ENCODE results near the gene POLR3K.

Gene POLR3K

GRCh38 chr16:60929-61878 is 7.8 kb upstream of the POLR3K start:
- TF ChIP-seq PAX5 (IDR thresholded peaks at IDR 0.05; ENCODE audit: insufficient read depth, low read length, severe bottlenecking) (no peak), POLR2A (IDR thresholded peaks at IDR 0.05; ENCODE audit: low read depth, low read length) (no peak), TAF1 (IDR thresholded peaks at IDR 0.05; ENCODE audit: low read depth, low read length) (no peak), POU2F2 (IDR thresholded peaks at IDR 0.05; ENCODE audit: low read depth, low read length) (no peak), POLR2AphosphoS5 (IDR thresholded peaks at IDR 0.05; ENCODE audit: low read depth, low read length) (no peak), SPI1 (IDR thresholded peaks at IDR 0.05; ENCODE audit: low read depth, low read length) (no peak)
- FAIRE-seq (no peak), DNase-seq (ENCODE audit: insufficient read length, low spot score) (no peak)

GRCh38 chr16:60166-60565 is 6.8 kb upstream of the POLR3K start:
- DNase-seq (ENCODE audit: insufficient read length, low spot score) (no peak), FAIRE-seq (no peak)
- TF ChIP-seq POU2F2 (IDR thresholded peaks at IDR 0.05; ENCODE audit: low read depth, low read length) (no peak), SPI1 (IDR thresholded peaks at IDR 0.05; ENCODE audit: low read depth, low read length) (no peak), POLR2A (IDR thresholded peaks at IDR 0.05; ENCODE audit: low read depth, low read length) (no peak), POLR2AphosphoS5 (IDR thresholded peaks at IDR 0.05; ENCODE audit: low read depth, low read length) (no peak), TAF1 (IDR thresholded peaks at IDR 0.05; ENCODE audit: low read depth, low read length) (no peak), PAX5 (IDR thresholded peaks at IDR 0.05; ENCODE audit: insufficient read depth, low read length, severe bottlenecking) (no peak)

GRCh38 chr16:59440-60059 is 6.1 kb upstream of the POLR3K start:
- FAIRE-seq (no peak), DNase-seq (ENCODE audit: insufficient read length, low spot score) (no peak)
- no peak for TF ChIP-seq POLR2AphosphoS5 (IDR thresholded peaks at IDR 0.05; ENCODE audit: low read depth, low read length)
- no peak for TF ChIP-seq POLR2A (IDR thresholded peaks at IDR 0.05; ENCODE audit: low read depth, low read length)
- TF ChIP-seq PAX5 (IDR thresholded peaks at IDR 0.05; ENCODE audit: insufficient read depth, low read length, severe bottlenecking): no peak
- no peak for TF ChIP-seq POU2F2 (IDR thresholded peaks at IDR 0.05; ENCODE audit: low read depth, low read length)
- TF ChIP-seq SPI1 (IDR thresholded peaks at IDR 0.05; ENCODE audit: low read depth, low read length): no peak
- no peak for TF ChIP-seq TAF1 (IDR thresholded peaks at IDR 0.05; ENCODE audit: low read depth, low read length)

- DNase-seq (ENCODE audit: insufficient read length, low spot score) (no peak), FAIRE-seq (no peak)
- no peak for TF ChIP-seq TAF1 (IDR thresholded peaks at IDR 0.05; ENCODE audit: low read depth, low read length)
- TF ChIP-seq SPI1 (IDR thresholded peaks at IDR 0.05; ENCODE audit: low read depth, low read length): no peak
- TF ChIP-seq PAX5 (IDR thresholded peaks at IDR 0.05; ENCODE audit: insufficient read depth, low read length, severe bottlenecking): no peak
- TF ChIP-seq POU2F2 (IDR thresholded peaks at IDR 0.05; ENCODE audit: low read depth, low read length): no peak
- TF ChIP-seq POLR2A (IDR thresholded peaks at IDR 0.05; ENCODE audit: low read depth, low read length): no peak; the same call in 1 of the 2 replicates
- TF ChIP-seq POLR2AphosphoS5 (IDR thresholded peaks at IDR 0.05; ENCODE audit: low read depth, low read length): no peak
Observed at GRCh38 chr16:58491-59439, 5.4 kb upstream of the POLR3K start.

- no peak for FAIRE-seq
Observed at GRCh38 chr16:57711-58110, 4.3 kb upstream of the POLR3K start.

GRCh38 chr16:56231-56927 is 3.0 kb upstream of the POLR3K start:
- DNase-seq (ENCODE audit: insufficient read length, low spot score) (no peak), FAIRE-seq (no peak)
- TF ChIP-seq PAX5 (IDR thresholded peaks at IDR 0.05; ENCODE audit: insufficient read depth, low read length, severe bottlenecking) (no peak), POU2F2 (IDR thresholded peaks at IDR 0.05; ENCODE audit: low read depth, low read length) (no peak), POLR2A (IDR thresholded peaks at IDR 0.05; ENCODE audit: low read depth, low read length) (no peak), POLR2AphosphoS5 (IDR thresholded peaks at IDR 0.05; ENCODE audit: low read depth, low read length) (no peak)

More at GRCh38 chr16:57711-58110, 4.3 kb upstream of the POLR3K start:
- DNase-seq (ENCODE audit: insufficient read length, low spot score): no peak
- TF ChIP-seq PAX5 (IDR thresholded peaks at IDR 0.05; ENCODE audit: insufficient read depth, low read length, severe bottlenecking) (no peak), TAF1 (IDR thresholded peaks at IDR 0.05; ENCODE audit: low read depth, low read length) (no peak), POLR2A (IDR thresholded peaks at IDR 0.05; ENCODE audit: low read depth, low read length) (no peak), POLR2AphosphoS5 (IDR thresholded peaks at IDR 0.05; ENCODE audit: low read depth, low read length) (no peak), SPI1 (IDR thresholded peaks at IDR 0.05; ENCODE audit: low read depth, low read length) (no peak), POU2F2 (IDR thresholded peaks at IDR 0.05; ENCODE audit: low read depth, low read length) (no peak)

- no peak for FAIRE-seq
- no peak for DNase-seq (ENCODE audit: insufficient read length, low spot score)
- no peak for TF ChIP-seq TAF1 (IDR thresholded peaks at IDR 0.05; ENCODE audit: low read depth, low read length)
- no peak for TF ChIP-seq POU2F2 (IDR thresholded peaks at IDR 0.05; ENCODE audit: low read depth, low read length)
- no peak for TF ChIP-seq PAX5 (IDR thresholded peaks at IDR 0.05; ENCODE audit: insufficient read depth, low read length, severe bottlenecking)
- no peak for TF ChIP-seq POLR2AphosphoS5 (IDR thresholded peaks at IDR 0.05; ENCODE audit: low read depth, low read length)
- TF ChIP-seq POLR2A (IDR thresholded peaks at IDR 0.05; ENCODE audit: low read depth, low read length): no peak
- no peak for TF ChIP-seq SPI1 (IDR thresholded peaks at IDR 0.05; ENCODE audit: low read depth, low read length)
Observed at GRCh38 chr16:55571-56136, 2.2 kb upstream of the POLR3K start.

GRCh38 chr16:54237-54581 is 801 bp upstream of the POLR3K start:
- DNase-seq (ENCODE audit: insufficient read length, low spot score) (no peak), FAIRE-seq (no peak)
- no peak for TF ChIP-seq POU2F2 (IDR thresholded peaks at IDR 0.05; ENCODE audit: low read depth, low read length)

Measured in GM12891 (cell line).